Endothelial cell (in vitro differentiated cells): Measurements from ENCODE around the gene ATG7. TPM values are rescaled to one million over a fixed set of nuclear protein-coding genes. Genes with fewer than 3 reads are reported as not detected.
"Not testable (repeated sequence)": the region's sequence is repeated elsewhere in the genome, so short reads cannot be mapped to it uniquely, and the experiment has no call there.

Experiments
- DNase-seq: peaks from one replicate; pipeline ENCODE4 v3.0.0; 2021; ENCODE audit warnings: low spot score
- H3K27ac Mint-ChIP-seq: one replicate; pipeline ENCODE4 v1.8.0; 2021; ENCODE audit warnings: mixed read lengths, inconsistent platforms; ENCODE audit not compliant: unreplicated experiment
- H3K27me3 Mint-ChIP-seq: one replicate; pipeline ENCODE4 v1.8.0; 2021; ENCODE audit warnings: mild to moderate bottlenecking, moderate library complexity, mixed read lengths, inconsistent platforms; ENCODE audit not compliant: unreplicated experiment
- H3K36me3 Mint-ChIP-seq: one replicate; pipeline ENCODE4 v1.8.0; 2021; ENCODE audit warnings: mild to moderate bottlenecking, low read depth, mixed read lengths, inconsistent platforms; ENCODE audit not compliant: unreplicated experiment
- H3K4me1 Mint-ChIP-seq: one replicate; pipeline ENCODE4 v1.8.0; 2021; ENCODE audit warnings: mild to moderate bottlenecking, mixed read lengths, inconsistent platforms; ENCODE audit not compliant: unreplicated experiment
- H3K4me3 Mint-ChIP-seq: one replicate; pipeline ENCODE4 v1.8.0; 2021; ENCODE audit warnings: mild to moderate bottlenecking, mixed read lengths, inconsistent platforms; ENCODE audit not compliant: unreplicated experiment
- H3K9me3 Mint-ChIP-seq: one replicate; pipeline ENCODE4 v1.8.0; 2021; ENCODE audit warnings: mixed read lengths, inconsistent platforms; ENCODE audit not compliant: unreplicated experiment
- total RNA-seq: library from RNA; stranded (reverse); fragmentation: NEBNext Ultra II Directional; extraction: Animal tissue kit (Norgen Biotek cat#: 25700); gene quantifications from one replicate; pipeline ENCODE4 v1.2.1, GENCODE V29; 2021; ENCODE audit not compliant: unreplicated experiment
- TF ChIP-seq, protein P1 (sequence below): fragments of 200-600 bp; sonication (generic); IDR thresholded peaks from one replicate; pipeline ENCODE4 v1.5.0; 2021; ENCODE audit warnings: antibody characterized with exemption; ENCODE audit not compliant: unreplicated experiment

Gene ATG7
- total RNA-seq, 1 donor from 2014 or later: 30.6 TPM

DNA sequence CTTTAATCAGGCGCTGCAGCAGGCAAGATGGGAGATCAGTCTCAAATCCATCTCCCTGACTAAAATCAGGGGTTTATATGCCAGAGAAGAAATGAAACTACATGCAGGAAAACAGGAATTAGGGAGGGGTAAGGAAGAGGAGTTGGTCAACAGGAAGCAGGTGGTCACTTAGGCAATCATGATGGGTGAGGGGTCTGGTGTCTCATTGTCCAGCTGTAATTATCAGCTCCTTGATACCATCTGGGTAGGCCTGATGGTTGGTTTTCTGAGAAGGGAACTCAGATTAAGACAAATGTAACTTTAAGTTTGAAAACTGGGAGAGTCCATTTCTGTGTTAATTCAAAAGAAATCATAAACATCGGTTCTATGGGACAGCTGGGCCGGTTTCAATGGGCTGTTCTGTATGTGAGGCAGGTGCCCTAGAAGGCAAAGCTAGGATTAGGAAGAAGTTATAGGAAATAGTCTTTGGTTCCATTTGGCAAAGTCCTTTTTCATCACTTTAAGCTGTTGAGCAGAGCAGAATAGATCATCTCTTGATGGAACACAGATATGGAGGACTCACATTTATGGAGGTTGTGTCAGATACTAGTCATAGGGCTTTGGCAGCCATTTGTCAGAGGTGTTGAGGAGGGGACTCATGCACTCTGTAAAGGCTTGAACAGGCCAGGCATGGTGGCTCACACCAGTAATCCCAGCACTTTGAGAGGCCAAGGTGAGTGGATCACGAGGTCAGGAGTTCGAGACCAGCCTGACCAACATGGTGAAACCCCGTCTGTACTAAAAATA, 222.1 kb downstream of the ATG7 start:
- peaks cover 8% of the 10 kb centered on the region for H3K27me3 Mint-ChIP-seq
- peaks cover 34% of the 10 kb centered on the region for H3K4me1 Mint-ChIP-seq
- H3K4me3 Mint-ChIP-seq: peak overlapping the region; percentile 85
- TF ChIP-seq, protein P1, sequence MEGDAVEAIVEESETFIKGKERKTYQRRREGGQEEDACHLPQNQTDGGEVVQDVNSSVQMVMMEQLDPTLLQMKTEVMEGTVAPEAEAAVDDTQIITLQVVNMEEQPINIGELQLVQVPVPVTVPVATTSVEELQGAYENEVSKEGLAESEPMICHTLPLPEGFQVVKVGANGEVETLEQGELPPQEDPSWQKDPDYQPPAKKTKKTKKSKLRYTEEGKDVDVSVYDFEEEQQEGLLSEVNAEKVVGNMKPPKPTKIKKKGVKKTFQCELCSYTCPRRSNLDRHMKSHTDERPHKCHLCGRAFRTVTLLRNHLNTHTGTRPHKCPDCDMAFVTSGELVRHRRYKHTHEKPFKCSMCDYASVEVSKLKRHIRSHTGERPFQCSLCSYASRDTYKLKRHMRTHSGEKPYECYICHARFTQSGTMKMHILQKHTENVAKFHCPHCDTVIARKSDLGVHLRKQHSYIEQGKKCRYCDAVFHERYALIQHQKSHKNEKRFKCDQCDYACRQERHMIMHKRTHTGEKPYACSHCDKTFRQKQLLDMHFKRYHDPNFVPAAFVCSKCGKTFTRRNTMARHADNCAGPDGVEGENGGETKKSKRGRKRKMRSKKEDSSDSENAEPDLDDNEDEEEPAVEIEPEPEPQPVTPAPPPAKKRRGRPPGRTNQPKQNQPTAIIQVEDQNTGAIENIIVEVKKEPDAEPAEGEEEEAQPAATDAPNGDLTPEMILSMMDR: no peak
- H3K36me3 Mint-ChIP-seq: peaks cover 23% of the 10 kb centered on the region
- DNase-seq: no peak
- peaks cover 12% of the 10 kb centered on the region for H3K9me3 Mint-ChIP-seq
- H3K27ac Mint-ChIP-seq: no peak overlapping the region

DNA sequence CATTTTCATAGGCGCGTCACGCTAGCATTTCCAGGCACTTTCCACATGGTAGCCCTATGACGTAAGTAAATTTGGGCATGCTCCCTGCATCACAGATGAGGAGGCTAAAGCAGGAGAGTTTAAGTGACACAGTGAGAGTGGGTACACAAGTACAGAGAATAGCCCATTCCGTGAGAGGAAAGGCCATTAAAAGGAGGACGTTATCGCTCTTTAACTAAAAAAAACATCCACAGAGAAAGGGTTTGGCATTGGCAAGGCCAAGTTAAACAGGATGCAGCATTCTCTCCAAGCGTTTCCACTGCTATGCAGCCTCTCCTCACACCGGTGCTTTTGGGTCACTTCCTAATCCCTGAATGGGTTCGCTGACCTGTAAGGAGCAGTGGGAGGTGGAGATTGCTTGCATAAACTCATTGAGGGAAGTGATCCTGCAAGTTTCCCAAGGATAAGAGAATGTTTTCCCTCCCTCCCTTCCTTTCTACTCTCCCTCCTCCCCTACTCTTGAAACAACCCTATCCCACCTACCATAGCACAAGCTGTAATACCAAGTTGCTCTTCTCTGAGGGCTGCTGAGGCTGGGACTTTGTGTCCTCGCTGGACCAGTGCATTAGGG, 223.9 kb downstream of the ATG7 start:
- H3K9me3 Mint-ChIP-seq: peaks cover 12% of the 10 kb centered on the region
- H3K27ac Mint-ChIP-seq: peak overlapping the region; percentile 81
- peaks cover 8% of the 10 kb centered on the region for H3K27me3 Mint-ChIP-seq
- peaks cover 23% of the 10 kb centered on the region for H3K36me3 Mint-ChIP-seq
- peaks cover 34% of the 10 kb centered on the region for H3K4me1 Mint-ChIP-seq
- TF ChIP-seq, protein P1: no peak
- H3K4me3 Mint-ChIP-seq: no peak overlapping the region
- peak; percentile 18 for DNase-seq

DNA sequence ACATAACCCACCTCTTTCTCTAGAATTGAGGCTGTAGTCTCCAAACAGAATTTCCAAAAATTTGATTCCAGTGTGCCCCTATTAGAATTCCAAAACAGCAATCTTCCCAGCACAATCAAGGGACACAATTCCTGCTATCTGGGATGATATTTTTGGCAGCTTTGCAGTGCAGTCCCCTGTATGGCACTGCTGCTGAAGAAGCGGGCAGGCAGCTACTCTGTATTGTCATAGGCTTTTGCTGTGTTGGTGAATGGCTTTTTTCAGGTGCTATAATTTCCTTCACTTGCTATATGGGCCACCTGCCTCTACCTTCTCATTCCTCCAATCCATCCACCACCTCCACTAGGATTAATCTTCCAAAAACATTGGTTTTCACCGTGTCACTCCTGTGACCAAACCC, 226.0 kb downstream of the ATG7 start:
- peaks cover 8% of the 10 kb centered on the region for H3K27me3 Mint-ChIP-seq
- H3K27ac Mint-ChIP-seq: no peak overlapping the region
- TF ChIP-seq, protein P1: no peak
- H3K4me1 Mint-ChIP-seq: peaks cover 34% of the 10 kb centered on the region
- peaks cover 17% of the 10 kb centered on the region for H3K36me3 Mint-ChIP-seq
- peaks cover 9% of the 10 kb centered on the region for H3K9me3 Mint-ChIP-seq
- no peak for DNase-seq
- H3K4me3 Mint-ChIP-seq: no peak overlapping the region

DNA sequence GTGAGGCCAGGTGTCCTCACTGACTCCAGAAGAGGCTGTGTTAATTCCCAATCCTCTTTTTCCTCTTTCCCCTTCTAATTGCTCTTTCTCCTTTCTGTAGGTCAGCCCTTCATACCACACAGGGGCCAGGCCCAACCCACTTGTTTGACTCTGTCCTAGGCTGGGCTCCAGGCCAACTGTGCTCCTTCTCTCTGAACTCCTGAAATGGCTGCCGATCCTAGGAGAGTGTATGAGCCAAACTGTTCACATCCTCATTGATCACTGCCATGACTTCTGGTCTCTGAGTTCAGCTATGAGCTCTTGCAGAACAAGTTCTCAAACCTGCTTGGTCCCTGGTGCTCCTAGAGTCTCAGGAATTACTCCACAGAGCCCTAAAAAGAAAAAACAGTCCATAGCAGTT, 226.4 kb downstream of the ATG7 start:
- TF ChIP-seq, protein P1: no peak
- Mint-ChIP-seq H3K27me3 (peaks cover 8% of the 10 kb centered on the region), H3K9me3 (peaks cover 6% of the 10 kb centered on the region), H3K27ac (no peak overlapping the region), H3K4me1 (peaks cover 34% of the 10 kb centered on the region), H3K36me3 (peaks cover 12% of the 10 kb centered on the region), H3K4me3 (no peak overlapping the region)
- DNase-seq: no peak

DNA sequence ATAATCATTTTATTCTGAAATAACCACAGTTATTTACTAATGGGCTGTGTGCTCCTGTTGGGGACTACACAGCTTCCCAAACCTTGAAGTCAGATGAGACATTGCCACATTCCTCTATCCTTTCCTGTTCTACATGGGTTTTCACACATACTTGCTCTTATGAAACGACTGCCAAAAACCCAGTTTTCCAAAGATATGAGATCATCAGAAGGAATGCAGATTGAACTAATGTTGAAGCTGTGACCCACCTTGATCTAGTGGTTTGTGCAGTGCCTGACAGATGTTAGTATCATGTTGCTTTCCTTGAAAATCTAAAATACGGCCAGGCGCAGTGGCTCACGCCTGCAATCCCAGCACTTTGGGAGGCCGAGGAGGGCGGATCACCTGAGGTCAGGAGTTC, 226.9 kb downstream of the ATG7 start:
- TF ChIP-seq, protein P1: no peak
- Mint-ChIP-seq H3K4me1 (peaks cover 30% of the 10 kb centered on the region), H3K27ac (no peak overlapping the region), H3K36me3 (peaks cover 7% of the 10 kb centered on the region), H3K27me3 (peaks cover 7% of the 10 kb centered on the region), H3K9me3 (peaks cover 2% of the 10 kb centered on the region), H3K4me3 (no peak overlapping the region)
- no peak for DNase-seq

DNA sequence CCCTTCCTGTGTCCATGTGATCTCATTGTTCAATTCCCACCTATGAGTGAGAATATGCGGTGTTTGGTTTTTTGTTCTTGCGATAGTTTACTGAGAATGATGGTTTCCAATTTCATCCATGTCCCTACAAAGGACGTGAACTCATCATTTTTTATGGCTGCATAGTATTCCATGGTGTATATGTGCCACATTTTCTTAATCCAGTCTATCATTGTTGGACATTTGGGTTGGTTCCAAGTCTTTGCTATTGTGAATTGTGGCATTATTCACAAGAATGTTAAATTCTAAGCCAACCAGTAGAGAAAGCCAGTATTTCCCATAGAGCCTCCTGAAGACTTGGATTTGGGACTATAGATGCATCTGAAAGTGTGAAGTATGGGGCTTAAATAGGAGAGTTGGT, 230.2 kb downstream of the ATG7 start:
- not testable (repeated sequence) for H3K4me1 Mint-ChIP-seq, H3K4me3 Mint-ChIP-seq

More for the DNA sequence above, 230.2 kb downstream of the ATG7 start:
- DNase-seq, H3K27me3 Mint-ChIP-seq, H3K36me3 Mint-ChIP-seq, H3K9me3 Mint-ChIP-seq, H3K27ac Mint-ChIP-seq: not testable (repeated sequence)
